ENCODE measurements around the gene LIFR. TPM values are rescaled to one million over a fixed set of nuclear protein-coding genes. Genes with fewer than 3 reads are reported as not detected.
A peak's percentile ranks its signal among the peaks of the same experiment; 100 is the strongest.

Gene LIFR
- total RNA-seq, 2 donors from 2014 or later = 45.4 to 80.1 TPM

- Histone ChIP-seq H3K36me3 (replicated peaks in 1 of 2; ENCODE audit: insufficient read depth in 1 of 2, low read depth in 2 of 2) (peaks cover 0 to 2% of the 10 kb centered on the region in 2 donors), H3K4me3 (no peak overlapping the region), H3K27ac (no peak overlapping the region), H3K9me3 (no peaks in the 10 kb centered on the region), H3K4me1 (no peaks in the 10 kb centered on the region), H3K27me3 (no peaks in the 10 kb centered on the region)
- TF ChIP-seq POLR2A (IDR thresholded peaks at IDR 0.05) (no peak), CTCF (IDR thresholded peaks at IDR 0.05) (no peak)
- ATAC-seq (no peak), DNase-seq (no peak)
- intact Hi-C loops (cut with DNase I) = no loop called here
- 88 to 91% methylated on average over 3 of the region's 3 CpGs for WGBS, 2 donors
These were observed 50.1 kb downstream of the LIFR start for GRCh38 chr5:38506302-38506701.

- Histone ChIP-seq H3K4me3 (no peak overlapping the region), H3K27me3 (no peaks in the 10 kb centered on the region), H3K4me1 (no peaks in the 10 kb centered on the region), H3K27ac (no peak overlapping the region), H3K9me3 (no peaks in the 10 kb centered on the region), H3K36me3 (replicated peaks in 1 of 2; ENCODE audit: insufficient read depth in 1 of 2, low read depth in 2 of 2) (peaks cover 0 to 5% of the 10 kb centered on the region in 2 donors)
- WGBS, 2 donors = 81 to 87% methylated on average over 4 of the region's 4 CpGs
- no peak for DNase-seq
- intact Hi-C loops (cut with DNase I) = no loop called here
- TF ChIP-seq POLR2A (IDR thresholded peaks at IDR 0.05) (no peak), CTCF (IDR thresholded peaks at IDR 0.05) (no peak)
- ATAC-seq = no peak
These were observed 55.7 kb downstream of the LIFR start for GRCh38 chr5:38500573-38501260.

- no peak overlapping the region for H3K27ac ChIP-seq
- peak in 1 of 4 donors; percentile 11 for DNase-seq
- no peaks in the 10 kb centered on the region for H3K9me3 ChIP-seq
- ATAC-seq = no peak
- intact Hi-C loops (cut with DNase I) = no loop called here
- no peaks in the 10 kb centered on the region for H3K4me1 ChIP-seq
- peak in 4 of 7 experiments; percentile 18 to 36 (median 26) for TF ChIP-seq CTCF (IDR thresholded peaks at IDR 0.05)
- TF ChIP-seq POLR2A (IDR thresholded peaks at IDR 0.05) = no peak
- H3K36me3 ChIP-seq (replicated peaks in 1 of 2; ENCODE audit: insufficient read depth in 1 of 2, low read depth in 2 of 2) = peaks cover 0 to 5% of the 10 kb centered on the region in 2 donors
- WGBS, 2 donors = 78 to 79% methylated on average over 2 of the region's 2 CpGs
- H3K27me3 ChIP-seq = no peaks in the 10 kb centered on the region
- no peak overlapping the region for H3K4me3 ChIP-seq
These were observed 58.5 kb downstream of the LIFR start for GRCh38 chr5:38497946-38498345.

DNA sequence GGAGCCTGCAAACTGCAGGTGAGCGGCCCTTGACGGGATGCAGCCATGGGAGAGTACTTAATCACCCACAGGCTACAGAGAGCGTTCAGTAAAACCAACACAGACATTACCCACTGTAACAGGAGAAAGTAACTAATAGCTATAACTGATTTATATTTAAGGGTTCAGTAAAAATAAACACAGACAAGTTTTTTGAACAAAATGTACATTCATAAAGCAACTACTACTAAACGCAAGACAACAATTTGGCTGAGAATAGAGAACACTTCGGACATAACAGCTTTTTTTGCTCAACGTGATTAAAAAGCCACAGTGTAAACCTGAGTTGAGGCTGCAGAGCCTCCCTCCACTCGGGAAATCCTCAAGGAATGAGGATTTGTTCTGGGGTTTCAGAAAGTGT lies 61.7 kb downstream of the LIFR start:
- intact Hi-C loops (cut with DNase I) = no loop called here

More for the DNA sequence above, 61.7 kb downstream of the LIFR start:
- H3K4me1 ChIP-seq = no peaks in the 10 kb centered on the region
- H3K27me3 ChIP-seq = no peaks in the 10 kb centered on the region
- TF ChIP-seq POLR2A (IDR thresholded peaks at IDR 0.05) = no peak
- no peak for TF ChIP-seq CTCF (IDR thresholded peaks at IDR 0.05)
- H3K27ac ChIP-seq = no peak overlapping the region
- peaks cover 0 to 5% of the 10 kb centered on the region in 2 donors for H3K36me3 ChIP-seq (replicated peaks in 1 of 2; ENCODE audit: insufficient read depth in 1 of 2, low read depth in 2 of 2)
- H3K4me3 ChIP-seq = no peak overlapping the region
- DNase-seq (no peak), ATAC-seq (no peak)
- WGBS, 2 donors = 82 to 90% methylated on average over 7 of the region's 7 CpGs
- no peaks in the 10 kb centered on the region for H3K9me3 ChIP-seq

Measured in body of pancreas (tissue), 4 donors.